GM12878 (cell line): ENCODE data around the gene MGA. TPM values are rescaled to one million over a fixed set of nuclear protein-coding genes. Genes with fewer than 3 reads are reported as not detected.

ENCODE experiments used
- ATF7 ChIP-seq: fragments of 450-650 bp; IDR thresholded peaks from 2 replicates; pipeline ENCODE4 v1.6.1; 2016; ENCODE audit warnings: low read depth, mild to moderate bottlenecking
- CHD2 ChIP-seq: IDR thresholded peaks from 2 replicates; pipeline ENCODE4 v1.6.1; 2011; ENCODE audit warnings: low read depth, low read length, improper control_type of control experiment, borderline replicate concordance
- E2F4 ChIP-seq: IDR thresholded peaks from 2 replicates; pipeline ENCODE4 v1.6.1; 2012; ENCODE audit warnings: low read depth, low read length, improper control_type of control experiment
- E4F1 ChIP-seq: fragments of 450-650 bp; IDR thresholded peaks from 2 replicates; pipeline ENCODE4 v1.6.1; 2018; ENCODE audit warnings: borderline replicate concordance, mild to moderate bottlenecking; ENCODE audit not compliant: partially characterized antibody
- MXI1 ChIP-seq: fragments of 150-350 bp; IDR thresholded peaks from 2 replicates; pipeline ENCODE4 v1.6.1; 2011; ENCODE audit warnings: low read depth, mild to moderate bottlenecking, inconsistent platforms, low read length, improper control_type of control experiment
- NR2C1 ChIP-seq: fragments of 450-650 bp; IDR thresholded peaks from 2 replicates; pipeline ENCODE4 v1.6.1; 2017; ENCODE audit warnings: antibody characterized with exemption, mild to moderate bottlenecking, moderate library complexity
- PML ChIP-seq: IDR thresholded peaks from 2 replicates; pipeline ENCODE4 v1.6.1; 2012; ENCODE audit warnings: low read length, inconsistent platforms
- REST ChIP-seq: IDR thresholded peaks from 2 replicates; pipeline ENCODE4 v1.6.1; 2012; ENCODE audit warnings: mild to moderate bottlenecking, low read depth, low read length
- RUNX3 ChIP-seq: IDR thresholded peaks from 2 replicates; pipeline ENCODE4 v1.6.1; 2012; ENCODE audit warnings: low read length, inconsistent platforms
- SMC3 ChIP-seq: IDR thresholded peaks from 2 replicates; pipeline ENCODE4 v1.6.1; 2011; ENCODE audit warnings: low read length, improper control_type of control experiment, borderline replicate concordance
- STAT1 ChIP-seq: fragments of 450-650 bp; conservative IDR thresholded peaks from 2 replicates; pipeline ENCODE4 v1.6.1; 2014; ENCODE audit warnings: antibody characterized with exemption, mild to moderate bottlenecking
- ZBTB33 ChIP-seq: fragments of 450-650 bp; IDR thresholded peaks from 2 replicates; pipeline ENCODE4 v1.6.1; 2017; ENCODE audit warnings: mild to moderate bottlenecking
- ZNF274 ChIP-seq: IDR thresholded peaks from one replicate; pipeline ENCODE4 v1.8.0; 2011; ENCODE audit not compliant: insufficient read length, insufficient read depth
- ZNF687 ChIP-seq: fragments of 450-650 bp; IDR thresholded peaks from 2 replicates; pipeline ENCODE4 v1.6.1; 2017; ENCODE audit warnings: mild to moderate bottlenecking, moderate library complexity
- ZSCAN29 ChIP-seq: fragments of 450-650 bp; IDR thresholded peaks from 2 replicates; pipeline ENCODE4 v1.6.1; 2017; ENCODE audit warnings: mild to moderate bottlenecking, moderate library complexity
- polyA plus RNA-seq, 11 experiments: library from polyadenylated mRNA; depleted of rRNA in 4 of 11; unstranded in 6 of 11; stranded (reverse) in 5 of 11; fragments of >200 nt; fragmentation: Nextera tagmentation in 4 of 11; fragmentation: Illumina TruSeq in 1 of 11; extraction: Ambion mirVana in 4 of 11; extraction: Trizol in 1 of 11; gene quantifications; 1 replicate in 1 of 11; 2 replicates in 10 of 11; pipeline versions ENCODE4 v1.2.1 to v1.2.3, GENCODE V29; 2011 to 2016; ENCODE audit warnings: inconsistent platforms in 2 of 11, missing spikeins in 2 of 11, low read depth in 1 of 11
- total RNA-seq, 4 experiments: library from RNA; depleted of rRNA in 3 of 4; stranded (reverse); fragments of >200 nt in 3 of 4; fragmentation: Illumina TruSeq in 1 of 4; extraction: Trizol in 1 of 4; gene quantifications; 2 replicates each; pipeline versions ENCODE4 v1.2.1 to v1.2.3, GENCODE V29; 2013 to 2021

Gene MGA
- total and polyA plus RNA-seq, 10 of the 15 experiments (the other 5 are each of a cell fraction or from before 2014, with no cell fraction given), result 2.6 to 29.6 (median 17.0) TPM

- TF ChIP-seq E4F1 (peak; percentile 71), SMC3 (no peak), STAT1 (no peak), RUNX3 (no peak; the same call in 1 of the 2 replicates), E2F4 (no peak), REST (no peak), ATF7 (no peak), NR2C1 (no peak), ZNF274 (no peak), ZBTB33 (no peak), MXI1 (peak; percentile 52; the same call in 1 of the 2 replicates), PML (0 out of 2 replicates have a peak, but pooled peaks have one; percentile 76), ZNF687 (peak; percentile 99), CHD2 (peak; percentile 86), ZSCAN29 (no peak)
Measured at GRCh38 chr15:41660235-41661077, at the start of gene MGA (continued).
